GF-D8 (cell line): ENCODE results near the gene SLX4IP.

Source experiments
- DNase-seq: peaks from one replicate; lab custom pipeline; 2025; lab: John Stamatoyannopoulos, UW

The SLX4IP gene

DNA sequence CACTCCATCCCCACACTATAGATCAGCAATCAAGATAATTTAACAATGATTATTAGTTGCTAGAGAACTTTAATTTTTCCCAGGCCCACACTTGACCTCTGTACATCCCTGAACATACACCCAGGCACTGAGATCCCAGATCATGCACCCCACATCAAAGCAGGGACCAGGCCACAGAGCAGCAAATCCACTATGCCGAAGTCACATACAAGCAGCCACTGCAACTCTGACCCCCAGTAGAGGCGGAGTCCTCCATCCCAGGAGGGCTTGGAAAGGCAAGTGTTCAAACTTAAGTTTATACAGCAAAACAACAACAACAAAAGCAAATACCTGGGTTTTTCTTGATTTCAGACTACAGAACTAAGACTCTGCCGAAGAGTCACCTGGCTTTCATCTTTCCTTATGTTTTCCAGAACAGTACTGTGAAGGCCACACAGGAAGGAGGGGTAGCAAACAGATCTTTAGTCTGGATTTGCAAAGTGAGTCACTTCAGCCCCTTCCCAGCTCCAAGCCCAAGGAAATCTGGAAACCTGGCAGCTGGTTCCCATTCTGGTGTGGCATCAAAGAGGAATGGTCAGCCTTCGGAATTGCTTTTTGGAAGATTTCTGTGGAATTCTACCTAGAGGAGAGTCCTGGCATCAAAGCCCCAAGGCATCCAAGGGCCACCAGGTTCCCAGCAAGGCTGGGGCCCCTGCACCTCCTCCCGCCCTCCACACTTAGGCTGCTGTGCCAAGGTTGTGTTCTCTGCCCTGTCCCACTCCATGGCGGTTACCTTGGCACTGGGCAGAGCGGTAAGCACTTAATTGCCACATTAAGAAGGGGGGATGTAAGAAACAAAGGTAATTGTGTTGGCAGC lies 231.3 kb downstream of the SLX4IP start:
- no peak for DNase-seq

DNA sequence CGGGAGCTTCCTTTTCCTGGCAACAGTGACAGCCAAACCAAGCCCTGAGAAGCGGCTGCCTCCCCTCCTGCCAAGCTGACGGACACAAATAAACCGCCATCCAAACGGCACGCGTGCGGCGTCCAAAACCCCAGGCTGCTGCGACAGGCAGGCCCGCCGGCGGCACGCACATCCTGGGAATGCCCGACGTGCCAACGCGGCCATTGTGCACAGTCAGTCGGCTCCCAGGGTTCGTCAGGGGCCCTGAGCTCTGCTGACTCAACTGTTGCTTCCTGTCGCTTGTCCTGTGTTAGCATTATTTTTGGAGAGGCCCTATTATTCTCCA lies 231.9 kb downstream of the SLX4IP start:
- no peak for DNase-seq

GRCh38 chr20:10667560-10668167 lies 232.6 kb downstream of the SLX4IP start:
- DNase-seq: no peak

GRCh38 chr20:10668677-10669368 lies 233.7 kb downstream of the SLX4IP start:
- no peak for DNase-seq

- no peak for DNase-seq
These were observed 234.8 kb downstream of the SLX4IP start for GRCh38 chr20:10669843-10670446.

DNA sequence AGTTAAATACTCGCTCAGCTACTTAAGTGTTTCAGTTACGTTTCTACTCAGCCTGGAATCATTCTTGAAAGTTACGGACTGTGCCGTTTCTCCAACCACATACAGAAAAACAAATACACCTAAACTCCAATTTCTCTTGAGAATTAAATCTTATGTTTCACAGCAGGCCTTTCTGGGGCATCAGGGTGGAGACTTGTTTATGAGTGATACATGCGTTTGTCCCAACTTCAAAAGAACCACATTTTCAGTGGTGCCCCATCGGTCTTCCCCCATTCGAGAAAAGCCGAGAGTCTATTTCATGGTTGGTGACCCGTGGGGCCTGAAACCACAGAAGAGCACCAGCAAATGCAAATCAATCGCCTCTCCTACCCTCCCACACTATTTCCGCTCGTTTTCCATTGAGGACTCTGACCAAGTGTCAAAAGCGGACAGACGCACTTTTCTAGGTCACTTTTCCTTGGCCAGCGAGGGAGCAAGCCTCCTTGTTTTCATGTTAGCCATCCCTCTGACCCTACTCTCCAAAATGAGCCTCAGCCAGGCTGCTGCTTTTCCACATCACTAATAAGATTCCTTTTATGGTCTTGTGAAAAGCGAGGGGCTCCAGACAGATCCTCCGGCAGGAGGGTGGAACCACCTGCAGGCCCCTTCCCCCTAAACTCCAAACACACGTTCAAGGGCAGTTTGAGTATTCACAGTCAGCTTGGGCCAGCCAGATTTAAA lies 235.6 kb downstream of the SLX4IP start:
- no peak for DNase-seq

DNA sequence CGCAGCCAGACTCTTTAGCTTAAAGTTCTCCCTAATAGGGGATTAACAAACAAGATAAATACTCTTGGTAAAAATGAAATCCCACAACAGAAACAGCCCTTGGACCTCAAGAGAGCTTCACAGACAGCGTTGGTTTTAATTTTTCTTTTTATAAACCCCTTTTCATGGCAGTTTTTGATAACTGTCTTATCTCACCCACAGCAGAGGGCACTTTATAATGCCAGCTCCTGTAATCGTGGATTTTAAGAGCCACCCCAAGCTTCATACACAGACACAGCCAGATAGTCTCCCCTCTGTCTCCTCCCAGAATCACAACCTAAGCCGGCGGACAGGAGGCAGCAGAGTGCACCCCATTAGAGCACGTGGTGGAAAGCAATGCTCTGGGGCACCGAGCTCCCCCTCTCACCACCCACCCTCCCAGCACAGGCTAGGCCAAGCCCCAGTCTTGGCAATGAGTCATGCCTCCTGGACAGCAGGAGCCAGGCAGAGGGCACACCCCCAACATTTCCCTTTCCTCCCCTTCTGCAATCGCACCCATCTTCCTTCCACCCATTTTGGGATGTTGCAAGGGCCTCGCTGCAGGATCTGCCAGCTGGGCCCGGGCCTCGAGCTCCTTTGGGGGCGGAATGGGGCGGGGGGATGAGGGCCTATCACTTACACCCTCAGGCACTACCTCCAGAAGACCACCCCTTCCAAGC lies 236.3 kb downstream of the SLX4IP start:
- peak; percentile 92 for DNase-seq

DNA sequence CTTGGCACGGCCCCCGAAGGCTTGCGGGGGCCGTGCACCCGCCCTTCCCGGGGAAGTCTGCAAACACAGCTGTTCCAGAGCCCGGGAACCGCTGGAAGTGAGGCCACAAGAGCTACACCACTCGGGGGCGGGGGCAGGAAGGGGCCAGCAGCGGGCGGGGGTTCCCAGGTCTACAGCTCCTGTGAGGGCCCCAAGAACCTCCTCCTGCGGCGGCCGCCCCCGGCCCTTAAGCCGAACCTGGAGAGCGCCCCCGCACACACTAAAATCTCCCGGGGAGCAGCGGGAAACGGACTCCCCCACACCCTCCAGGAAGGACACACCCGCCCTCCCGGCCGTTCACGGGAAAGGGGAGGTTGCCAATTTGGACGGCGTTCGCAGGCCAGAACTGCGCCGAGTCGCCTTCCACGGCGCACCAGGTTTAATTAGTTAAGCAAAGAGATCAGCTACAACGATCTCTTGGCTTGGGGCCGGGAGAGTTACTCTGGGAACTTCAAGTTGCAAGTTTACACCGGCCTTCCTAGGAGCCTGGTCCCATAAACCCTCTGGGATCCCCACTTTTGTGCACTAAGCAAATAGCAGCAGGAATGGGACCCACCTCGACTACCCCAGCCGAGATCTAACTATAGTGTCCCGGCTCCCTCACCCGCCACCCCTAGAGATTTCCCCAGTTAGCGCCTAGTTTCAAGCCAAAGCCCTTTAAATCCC lies 237.0 kb downstream of the SLX4IP start:
- DNase-seq: peak; percentile 76

DNA sequence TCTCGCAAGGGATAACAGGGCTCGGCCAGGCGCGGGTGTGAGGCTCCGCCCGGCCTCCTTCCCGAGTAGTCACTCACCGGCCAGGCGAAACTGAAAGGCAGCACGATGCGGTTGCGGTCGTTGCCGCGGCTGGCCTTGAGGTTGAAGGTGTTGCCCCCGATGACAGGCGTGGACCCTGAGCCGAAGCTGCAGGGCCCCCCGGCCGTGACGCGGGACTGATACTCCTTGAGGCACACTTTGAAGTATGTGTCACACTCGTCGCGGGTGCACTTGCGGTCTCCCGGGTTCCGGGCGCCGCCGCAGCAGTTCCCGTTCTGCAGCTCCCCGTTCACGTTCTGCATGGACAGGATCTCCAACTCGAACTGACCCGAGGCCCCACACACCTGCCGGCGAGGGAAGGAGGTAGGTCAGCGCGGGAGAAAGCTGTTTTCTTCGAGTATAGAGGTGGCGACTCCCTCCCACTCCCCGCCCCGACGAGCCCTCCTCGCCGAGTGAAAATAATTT lies 237.6 kb downstream of the SLX4IP start:
- DNase-seq: peak; percentile 35

GRCh38 chr20:10673176-10673841 lies 238.2 kb downstream of the SLX4IP start:
- no peak for DNase-seq

GRCh38 chr20:10673842-10674683 lies 239.0 kb downstream of the SLX4IP start, which contains the start of gene JAG1:
TSS of gene JAG1 (minus strand) at chr20:10673999. CDS start at chr20:10673530, 469 bp downstream.
- peak; percentile 82 for DNase-seq

- DNase-seq: peak; percentile 22
These were observed 239.8 kb downstream of the SLX4IP start for GRCh38 chr20:10674684-10675449.

- no peak for DNase-seq
These were observed 240.3 kb downstream of the SLX4IP start for GRCh38 chr20:10675450-10675848.

DNA sequence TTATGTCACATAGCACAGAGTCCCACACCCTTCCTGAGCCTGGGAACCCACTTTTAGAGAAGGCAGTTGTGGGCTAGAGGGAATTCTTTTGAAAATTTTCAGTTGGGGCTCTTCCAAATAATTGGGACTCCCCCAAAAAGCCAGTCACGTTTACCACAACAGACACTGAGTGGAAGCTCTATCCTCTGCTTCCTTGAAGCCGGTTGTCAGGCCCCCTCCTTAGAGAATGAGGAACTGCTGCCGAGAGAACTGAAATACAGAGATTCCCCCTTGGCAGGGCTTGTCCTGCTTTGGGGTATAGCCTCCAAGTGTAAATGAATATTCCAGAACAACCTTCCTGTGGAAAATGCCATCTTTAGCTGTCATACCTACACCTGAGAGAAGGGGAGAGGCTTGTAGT lies 241.4 kb downstream of the SLX4IP start:
- no peak for DNase-seq
